Activated CD8-positive, alpha-beta T cell treated with anti-CD3 and anti-CD28 coated beads for 36 hours (primary cell): ENCODE results near the gene PIWIL4. TPM values are rescaled to one million over a fixed set of nuclear protein-coding genes. Genes with fewer than 3 reads are reported as not detected.

ENCODE experiments used
- ATAC-seq: fragments of 200-7000 bp; cut with Tn5 transposase; one replicate; pipeline ENCODE4 v1.10.0; 2021; ENCODE audit warnings: mild to moderate bottlenecking, moderate library complexity
- CTCF ChIA-PET: fragments of 350-600 bp; sonication (Branson Sonifier 250); formaldehyde crosslinking; loops from one replicate; lab custom pipeline; 2021; ENCODE audit warnings: antibody characterized with exemption; lab: Charles Lee
- POLR2A ChIA-PET: fragments of 350-600 bp; sonication (Branson Sonifier 250); formaldehyde crosslinking; loops from one replicate; lab custom pipeline; 2021; ENCODE audit warnings: antibody characterized with exemption; lab: Charles Lee
- DNase-seq: peaks from one replicate; pipeline ENCODE4 v3.0.0-alpha.2; 2020
- H3K27ac Mint-ChIP-seq: one replicate; pipeline ENCODE4 v1.8.0; 2021; ENCODE audit warnings: mild to moderate bottlenecking, mixed read lengths
- H3K27me3 Mint-ChIP-seq: one replicate; pipeline ENCODE4 v1.8.0; 2021; ENCODE audit warnings: mixed read lengths
- H3K36me3 Mint-ChIP-seq: one replicate; pipeline ENCODE4 v1.8.0; 2021; ENCODE audit warnings: low read depth, mixed read lengths
- H3K4me1 Mint-ChIP-seq: one replicate; pipeline ENCODE4 v1.8.0; 2021; ENCODE audit warnings: low read depth, mixed read lengths
- H3K4me3 Mint-ChIP-seq: one replicate; pipeline ENCODE4 v1.8.0; 2021; ENCODE audit warnings: mild to moderate bottlenecking, moderate library complexity, mixed read lengths
- H3K9me3 Mint-ChIP-seq: one replicate; pipeline ENCODE4 v1.8.0; 2021; ENCODE audit warnings: mixed read lengths
- CTCF ChIP-seq: fragments of 200-600 bp; IDR thresholded peaks from one replicate; pipeline ENCODE4 v1.8.0; 2022; ENCODE audit warnings: antibody characterized with exemption, mild to moderate bottlenecking
- intact Hi-C: fragments of 100-400 bp; cut with micrococcal nuclease; formaldehyde crosslinking; loops from one replicate; pipeline ENCODE4 v1.10.0; 2022
- total RNA-seq, 2 experiments: library from RNA; stranded (reverse); gene quantifications; one replicate each; pipeline ENCODE4 v1.2.3, GENCODE V29; 2021

The PIWIL4 gene
- total RNA-seq, 2 experiments from 2014 or later = 0.36 to 0.50 TPM

GRCh38 chr11:94525546-94526324 lies 41.4 kb upstream of the PIWIL4 start:
- Mint-ChIP-seq H3K4me3 (no peak overlapping the region), H3K36me3 (no peaks in the 10 kb centered on the region), H3K27me3 (peaks cover 8% of the 10 kb centered on the region), H3K27ac (no peak overlapping the region), H3K4me1 (no peaks in the 10 kb centered on the region), H3K9me3 (no peaks in the 10 kb centered on the region)
- ChIA-PET CTCF (interaction anchor here (1.3 kb wide), 2 partner anchors 10 to 20 kb away, joined by 3 to 4 read pairs; no protein-coding TSS in a partner anchor), POLR2A (no interaction called here)
- ATAC-seq (no peak), DNase-seq (no peak)
- intact Hi-C loops = no loop called here
- TF ChIP-seq CTCF = no peak

- CTCF ChIA-PET = interaction anchor here (1.3 kb wide), 1 partner anchor 22 kb away, joined by 4 read pairs; no protein-coding TSS in a partner anchor
Observed at GRCh38 chr11:94526645-94527438, 40.3 kb upstream of the PIWIL4 start.

GRCh38 chr11:94528551-94528950 lies 38.6 kb upstream of the PIWIL4 start:
- no peak overlapping the region for H3K27ac Mint-ChIP-seq
- no peaks in the 10 kb centered on the region for H3K9me3 Mint-ChIP-seq
- no peaks in the 10 kb centered on the region for H3K36me3 Mint-ChIP-seq
- ChIA-PET POLR2A (no interaction called here), CTCF (no interaction called here)
- no peak overlapping the region for H3K4me3 Mint-ChIP-seq
- H3K4me1 Mint-ChIP-seq = no peaks in the 10 kb centered on the region
- ATAC-seq (no peak), DNase-seq (no peak)
- TF ChIP-seq CTCF = no peak
- H3K27me3 Mint-ChIP-seq = peaks cover 10% of the 10 kb centered on the region
- intact Hi-C loops = no loop called here

More at GRCh38 chr11:94526645-94527438, 40.3 kb upstream of the PIWIL4 start:
- peaks cover 8% of the 10 kb centered on the region for H3K27me3 Mint-ChIP-seq
- intact Hi-C loops = no loop called here
- ATAC-seq (no peak), DNase-seq (no peak)
- TF ChIP-seq CTCF = no peak
- H3K9me3 Mint-ChIP-seq = no peaks in the 10 kb centered on the region
- H3K4me3 Mint-ChIP-seq = no peak overlapping the region
- no peak overlapping the region for H3K27ac Mint-ChIP-seq
- H3K4me1 Mint-ChIP-seq = no peaks in the 10 kb centered on the region
- POLR2A ChIA-PET = no interaction called here
- H3K36me3 Mint-ChIP-seq = no peaks in the 10 kb centered on the region

GRCh38 chr11:94532211-94532610 lies 35.0 kb upstream of the PIWIL4 start:
- no peak for DNase-seq
- Mint-ChIP-seq H3K27ac (no peak overlapping the region), H3K36me3 (no peaks in the 10 kb centered on the region), H3K4me1 (no peaks in the 10 kb centered on the region), H3K4me3 (no peak overlapping the region), H3K9me3 (no peaks in the 10 kb centered on the region), H3K27me3 (peaks cover 24% of the 10 kb centered on the region)
- intact Hi-C loops = no loop called here
- no peak for ATAC-seq
- no peak for TF ChIP-seq CTCF
- ChIA-PET CTCF (no interaction called here), POLR2A (no interaction called here)

- DNase-seq = no peak
- ChIA-PET CTCF (interaction anchor here (1.0 to 1.2 kb wide), 2 partner anchors 28 to 64 kb away, joined by 3 read pairs; no protein-coding TSS in a partner anchor), POLR2A (no interaction called here)
- H3K27ac Mint-ChIP-seq = no peak overlapping the region
- TF ChIP-seq CTCF = no peak
- peaks cover 22% of the 10 kb centered on the region for H3K27me3 Mint-ChIP-seq
- no peaks in the 10 kb centered on the region for H3K9me3 Mint-ChIP-seq
- no peaks in the 10 kb centered on the region for H3K36me3 Mint-ChIP-seq
- intact Hi-C loops = no loop called here
- no peaks in the 10 kb centered on the region for H3K4me1 Mint-ChIP-seq
- no peak for ATAC-seq
- H3K4me3 Mint-ChIP-seq = no peak overlapping the region
Observed at GRCh38 chr11:94533206-94533605, 34.0 kb upstream of the PIWIL4 start.
